ENCODE results near the gene PTCD2. TPM values are rescaled to one million over a fixed set of nuclear protein-coding genes. Genes with fewer than 3 reads are reported as not detected.

Gene PTCD2
- total RNA-seq, 3 donors from 2014 or later = 11.6 to 14.1 (median 13.3) TPM

GRCh38 chr5:72372923-72373322 is 52.8 kb downstream of the PTCD2 start:
- peaks cover 13% of the 10 kb centered on the region for H3K27me3 Mint-ChIP-seq (ENCODE audit: low read depth)
- ATAC-seq = no peak
- peaks cover 15% of the 10 kb centered on the region for H3K36me3 Mint-ChIP-seq (ENCODE audit: insufficient read depth)
- no peaks in the 10 kb centered on the region for H3K9me3 Mint-ChIP-seq
- no peak for DNase-seq
- no peak overlapping the region for H3K4me3 Mint-ChIP-seq
- H3K4me1 Mint-ChIP-seq (ENCODE audit: low read depth) = no peaks in the 10 kb centered on the region

- peaks cover 17% of the 10 kb centered on the region for H3K27me3 Mint-ChIP-seq (ENCODE audit: low read depth)
- DNase-seq = no peak
- ATAC-seq = no peak
- no peaks in the 10 kb centered on the region for H3K9me3 Mint-ChIP-seq
- no peaks in the 10 kb centered on the region for H3K4me1 Mint-ChIP-seq (ENCODE audit: low read depth)
- no peak overlapping the region for H3K4me3 Mint-ChIP-seq
- peaks cover 13% of the 10 kb centered on the region for H3K36me3 Mint-ChIP-seq (ENCODE audit: insufficient read depth)
These were observed 54.7 kb downstream of the PTCD2 start for GRCh38 chr5:72374844-72375243.

- Mint-ChIP-seq H3K9me3 (no peaks in the 10 kb centered on the region), H3K36me3 (ENCODE audit: insufficient read depth) (peaks cover 12% of the 10 kb centered on the region), H3K27me3 (ENCODE audit: low read depth) (peaks cover 17% of the 10 kb centered on the region), H3K4me1 (ENCODE audit: low read depth) (no peaks in the 10 kb centered on the region), H3K4me3 (no peak overlapping the region)
- ATAC-seq = no peak
- DNase-seq = no peak
These were observed 56.2 kb downstream of the PTCD2 start for GRCh38 chr5:72376381-72376780.

- Mint-ChIP-seq H3K4me3 (no peak overlapping the region), H3K9me3 (no peaks in the 10 kb centered on the region), H3K27me3 (ENCODE audit: low read depth) (peaks cover 17% of the 10 kb centered on the region), H3K4me1 (ENCODE audit: low read depth) (no peaks in the 10 kb centered on the region), H3K36me3 (ENCODE audit: insufficient read depth) (peaks cover 6% of the 10 kb centered on the region)
- no peak for ATAC-seq
- no peak for DNase-seq
These were observed 57.9 kb downstream of the PTCD2 start for GRCh38 chr5:72377910-72378638.

- DNase-seq (no peak), ATAC-seq (no peak)
- no peaks in the 10 kb centered on the region for H3K9me3 Mint-ChIP-seq
- peaks cover 17% of the 10 kb centered on the region for H3K27me3 Mint-ChIP-seq (ENCODE audit: low read depth)
- H3K4me3 Mint-ChIP-seq = no peak overlapping the region
- no peaks in the 10 kb centered on the region for H3K4me1 Mint-ChIP-seq (ENCODE audit: low read depth)
- H3K36me3 Mint-ChIP-seq (ENCODE audit: insufficient read depth) = peaks cover 6% of the 10 kb centered on the region
These were observed 58.6 kb downstream of the PTCD2 start for GRCh38 chr5:72378639-72379289.

- no peak for DNase-seq
- peaks cover 17% of the 10 kb centered on the region for H3K27me3 Mint-ChIP-seq (ENCODE audit: low read depth)
- H3K4me1 Mint-ChIP-seq (ENCODE audit: low read depth) = no peaks in the 10 kb centered on the region
- ATAC-seq = no peak
- H3K9me3 Mint-ChIP-seq = no peaks in the 10 kb centered on the region
- H3K4me3 Mint-ChIP-seq = no peak overlapping the region
- peaks cover 2% of the 10 kb centered on the region for H3K36me3 Mint-ChIP-seq (ENCODE audit: insufficient read depth)
These were observed 59.8 kb downstream of the PTCD2 start for GRCh38 chr5:72379936-72380335.

- Mint-ChIP-seq H3K4me3 (no peak overlapping the region), H3K27me3 (ENCODE audit: low read depth) (peaks cover 13% of the 10 kb centered on the region), H3K4me1 (ENCODE audit: low read depth) (no peaks in the 10 kb centered on the region), H3K9me3 (no peaks in the 10 kb centered on the region), H3K36me3 (ENCODE audit: insufficient read depth) (no peaks in the 10 kb centered on the region)
- DNase-seq (no peak), ATAC-seq (no peak)
These were observed 60.5 kb downstream of the PTCD2 start for GRCh38 chr5:72380492-72381274.

- H3K4me3 Mint-ChIP-seq = no peak overlapping the region
- no peaks in the 10 kb centered on the region for H3K36me3 Mint-ChIP-seq (ENCODE audit: insufficient read depth)
- no peak for DNase-seq
- no peaks in the 10 kb centered on the region for H3K9me3 Mint-ChIP-seq
- no peaks in the 10 kb centered on the region for H3K4me1 Mint-ChIP-seq (ENCODE audit: low read depth)
- no peak for ATAC-seq
- peaks cover 3% of the 10 kb centered on the region for H3K27me3 Mint-ChIP-seq (ENCODE audit: low read depth)
These were observed 63.1 kb downstream of the PTCD2 start for GRCh38 chr5:72383280-72383679.

- Mint-ChIP-seq H3K4me1 (ENCODE audit: low read depth) (no peaks in the 10 kb centered on the region), H3K36me3 (ENCODE audit: insufficient read depth) (no peaks in the 10 kb centered on the region), H3K27me3 (ENCODE audit: low read depth) (peaks cover 3% of the 10 kb centered on the region), H3K4me3 (no peak overlapping the region), H3K9me3 (no peaks in the 10 kb centered on the region)
- ATAC-seq (no peak), DNase-seq (no peak)
These were observed 63.6 kb downstream of the PTCD2 start for GRCh38 chr5:72383726-72384125.

- H3K4me3 Mint-ChIP-seq = no peak overlapping the region
- H3K36me3 Mint-ChIP-seq (ENCODE audit: insufficient read depth) = no peaks in the 10 kb centered on the region
- DNase-seq (no peak), ATAC-seq (no peak)
- no peaks in the 10 kb centered on the region for H3K9me3 Mint-ChIP-seq
- H3K27me3 Mint-ChIP-seq (ENCODE audit: low read depth) = peaks cover 13% of the 10 kb centered on the region
- no peaks in the 10 kb centered on the region for H3K4me1 Mint-ChIP-seq (ENCODE audit: low read depth)
These were observed 66.5 kb downstream of the PTCD2 start for GRCh38 chr5:72386639-72387038.

- Mint-ChIP-seq H3K4me1 (ENCODE audit: low read depth) (no peaks in the 10 kb centered on the region), H3K27me3 (ENCODE audit: low read depth) (peaks cover 13% of the 10 kb centered on the region), H3K4me3 (no peak overlapping the region), H3K36me3 (ENCODE audit: insufficient read depth) (no peaks in the 10 kb centered on the region), H3K9me3 (no peaks in the 10 kb centered on the region)
- DNase-seq (no peak), ATAC-seq (no peak)
These were observed 67.8 kb downstream of the PTCD2 start for GRCh38 chr5:72387985-72388384.

GRCh38 chr5:72388646-72389045 is 68.5 kb downstream of the PTCD2 start:
- Mint-ChIP-seq H3K36me3 (ENCODE audit: insufficient read depth) (no peaks in the 10 kb centered on the region), H3K4me1 (ENCODE audit: low read depth) (no peaks in the 10 kb centered on the region), H3K27me3 (ENCODE audit: low read depth) (peaks cover 13% of the 10 kb centered on the region), H3K9me3 (no peaks in the 10 kb centered on the region), H3K4me3 (no peak overlapping the region)
- DNase-seq = no peak
- ATAC-seq = no peak

GRCh38 chr5:72390836-72391235 is 70.7 kb downstream of the PTCD2 start:
- H3K9me3 Mint-ChIP-seq = no peaks in the 10 kb centered on the region
- H3K36me3 Mint-ChIP-seq (ENCODE audit: insufficient read depth) = no peaks in the 10 kb centered on the region
- no peak overlapping the region for H3K4me3 Mint-ChIP-seq
- DNase-seq (no peak), ATAC-seq (no peak)
- H3K4me1 Mint-ChIP-seq (ENCODE audit: low read depth) = no peaks in the 10 kb centered on the region
- H3K27me3 Mint-ChIP-seq (ENCODE audit: low read depth) = peaks cover 12% of the 10 kb centered on the region

- Mint-ChIP-seq H3K4me1 (ENCODE audit: low read depth) (no peaks in the 10 kb centered on the region), H3K36me3 (ENCODE audit: insufficient read depth) (no peaks in the 10 kb centered on the region), H3K27me3 (ENCODE audit: low read depth) (peaks cover 13% of the 10 kb centered on the region), H3K4me3 (no peak overlapping the region), H3K9me3 (no peaks in the 10 kb centered on the region)
- no peak for DNase-seq
- ATAC-seq = no peak
These were observed 72.2 kb downstream of the PTCD2 start for GRCh38 chr5:72392326-72392733.
